OCI-LY7 (cell line): ENCODE measurements around the gene RBL2. TPM values are rescaled to one million over a fixed set of nuclear protein-coding genes. Genes with fewer than 3 reads are reported as not detected.
A peak's percentile ranks its signal among the peaks of the same experiment; 100 is the strongest.
"Not testable (repeated sequence)": the region's sequence is repeated elsewhere in the genome, so short reads cannot be mapped to it uniquely, and the experiment has no call there.

ENCODE experiments used
- BruUV-seq: library from RNA; stranded (reverse); fragments of 400-500 nt; replicated peaks from 2 replicates; lab custom pipeline; 2021; lab: Mats Ljungman, UMichigan
- CTCF ChIA-PET: fragments of 300-600 bp; sonication (Branson Sonifier 250); formaldehyde crosslinking; loops from one replicate; lab custom pipeline; 2022; ENCODE audit warnings: antibody characterized with exemption; ENCODE audit not compliant: unreplicated experiment; lab: Charles Lee
- POLR2A ChIA-PET: fragments of 300-600 bp; sonication (Branson Sonifier 250); formaldehyde crosslinking; loops from one replicate; lab custom pipeline; 2022; ENCODE audit warnings: antibody characterized with exemption; lab: Charles Lee
- DNase-seq: peaks from one replicate; pipeline ENCODE4 v3.0.0-alpha.2; 2015; ENCODE audit warnings: low spot score
- H2AFZ ChIP-seq: fragments of 200-600 bp; sonication (generic), shearing (Covaris generic); 2 replicates; pipeline ENCODE4 v1.6.1; 2014; ENCODE audit warnings: mild to moderate bottlenecking, antibody characterized with exemption, low read length, moderate library complexity
- H3K27ac ChIP-seq: fragments of 200-600 bp; sonication (generic); 2 replicates; pipeline ENCODE4 v1.5.1; 2014; ENCODE audit warnings: mixed run types, low read depth, mild to moderate bottlenecking, moderate library complexity, low read length, inconsistent platforms; ENCODE audit not compliant: poor library complexity, severe bottlenecking
- H3K36me3 ChIP-seq: fragments of 200-600 bp; sonication (generic); 2 replicates; pipeline ENCODE4 v1.6.1; 2014; ENCODE audit warnings: mild to moderate bottlenecking, antibody characterized with exemption, low read length, moderate library complexity, mixed read lengths; ENCODE audit not compliant: insufficient read depth
- H3K4me1 ChIP-seq: fragments of 200-600 bp; sonication (generic); 2 replicates; pipeline ENCODE4 v1.5.1; 2014; ENCODE audit warnings: mild to moderate bottlenecking, low read length; ENCODE audit not compliant: insufficient read depth, poor library complexity, severe bottlenecking
- H3K4me2 ChIP-seq: fragments of 200-600 bp; sonication (generic); 2 replicates; pipeline ENCODE4 v1.6.1; 2014; ENCODE audit warnings: mild to moderate bottlenecking, low read length
- H3K4me3 ChIP-seq: fragments of 200-600 bp; sonication (generic); 2 replicates; pipeline ENCODE4 v1.5.1; 2014; ENCODE audit warnings: mild to moderate bottlenecking, low read depth, low read length; ENCODE audit not compliant: poor library complexity, severe bottlenecking
- H3K79me2 ChIP-seq: fragments of 200-600 bp; sonication (generic); 2 replicates; pipeline ENCODE4 v1.6.1; 2016; ENCODE audit warnings: low read depth, mild to moderate bottlenecking, low read length, moderate library complexity, mixed read lengths; ENCODE audit not compliant: insufficient read depth
- H3K9me2 ChIP-seq: fragments of 200-600 bp; sonication (generic); 2 replicates; pipeline ENCODE4 v1.6.1; 2016; ENCODE audit warnings: mild to moderate bottlenecking, low read length, mixed read lengths; ENCODE audit not compliant: insufficient read depth
- H3K9me3 ChIP-seq: fragments of 200-600 bp; sonication (generic); 2 replicates; pipeline ENCODE4 v1.6.1; 2014; ENCODE audit warnings: mild to moderate bottlenecking, mixed run types, low read length, mixed read lengths
- H4K20me1 ChIP-seq: fragments of 200-600 bp; sonication (generic); 2 replicates; pipeline ENCODE4 v1.6.1; 2014; ENCODE audit warnings: mild to moderate bottlenecking, antibody characterized with exemption, low read length, moderate library complexity, mixed read lengths; ENCODE audit not compliant: insufficient read depth
- EZH2phosphoT487 ChIP-seq: fragments of 200-600 bp; sonication (generic); IDR thresholded peaks from 2 replicates; pipeline ENCODE4 v1.6.1; 2018; ENCODE audit warnings: low read depth, borderline replicate concordance, mild to moderate bottlenecking, mixed run types, antibody characterized with exemption, low read length, moderate library complexity, mixed read lengths
- intact Hi-C: fragments of 100-400 bp; cut with micrococcal nuclease; formaldehyde crosslinking; loops from one replicate; pipeline ENCODE4 v1.10.0; 2022; ENCODE audit not compliant: unreplicated experiment
- total RNA-seq, 2 experiments: library from RNA; depleted of rRNA in 1 of 2; stranded (reverse); fragments of >200 nt in 1 of 2; shearing (Covaris generic) in 1 of 2; gene quantifications; 2 replicates each; pipeline ENCODE4 v1.2.3, GENCODE V29; 2014 to 2022
- TF ChIP-seq, protein P1 (sequence below): fragments of 200-600 bp; sonication (generic); conservative IDR thresholded peaks from 2 replicates; pipeline ENCODE4 v1.5.1; 2014; ENCODE audit warnings: mild to moderate bottlenecking, antibody characterized with exemption, low read length, moderate library complexity, mixed read lengths

Gene RBL2
- total RNA-seq, 2 experiments from 2014 or later, result 51.1 to 69.0 TPM

DNA sequence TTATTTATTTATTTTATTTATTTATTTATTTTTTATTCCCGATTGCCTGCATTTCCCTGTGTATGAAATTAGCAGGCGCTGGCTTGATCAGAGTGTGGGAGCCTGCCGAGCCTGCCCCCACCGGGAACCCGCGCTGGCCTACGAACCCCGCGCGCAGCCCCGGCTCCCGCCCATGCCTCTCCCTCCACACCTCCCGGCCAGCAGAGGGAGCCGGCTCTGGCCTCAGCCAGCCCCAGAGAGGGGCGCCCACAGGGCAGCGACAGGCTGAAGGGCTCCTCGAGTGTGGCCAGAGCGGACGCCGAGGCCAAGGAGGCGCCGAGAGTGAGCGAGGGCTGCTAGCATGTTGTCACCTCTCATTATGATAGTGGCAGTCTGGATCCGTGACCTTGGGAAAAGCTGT is 13.0 kb upstream of the RBL2 start:
- H3K36me3 ChIP-seq, result no peaks in the 10 kb centered on the region
- no peaks in the 10 kb centered on the region for H3K79me2 ChIP-seq
- no peak for TF ChIP-seq EZH2phosphoT487
- TF ChIP-seq, protein P1, sequence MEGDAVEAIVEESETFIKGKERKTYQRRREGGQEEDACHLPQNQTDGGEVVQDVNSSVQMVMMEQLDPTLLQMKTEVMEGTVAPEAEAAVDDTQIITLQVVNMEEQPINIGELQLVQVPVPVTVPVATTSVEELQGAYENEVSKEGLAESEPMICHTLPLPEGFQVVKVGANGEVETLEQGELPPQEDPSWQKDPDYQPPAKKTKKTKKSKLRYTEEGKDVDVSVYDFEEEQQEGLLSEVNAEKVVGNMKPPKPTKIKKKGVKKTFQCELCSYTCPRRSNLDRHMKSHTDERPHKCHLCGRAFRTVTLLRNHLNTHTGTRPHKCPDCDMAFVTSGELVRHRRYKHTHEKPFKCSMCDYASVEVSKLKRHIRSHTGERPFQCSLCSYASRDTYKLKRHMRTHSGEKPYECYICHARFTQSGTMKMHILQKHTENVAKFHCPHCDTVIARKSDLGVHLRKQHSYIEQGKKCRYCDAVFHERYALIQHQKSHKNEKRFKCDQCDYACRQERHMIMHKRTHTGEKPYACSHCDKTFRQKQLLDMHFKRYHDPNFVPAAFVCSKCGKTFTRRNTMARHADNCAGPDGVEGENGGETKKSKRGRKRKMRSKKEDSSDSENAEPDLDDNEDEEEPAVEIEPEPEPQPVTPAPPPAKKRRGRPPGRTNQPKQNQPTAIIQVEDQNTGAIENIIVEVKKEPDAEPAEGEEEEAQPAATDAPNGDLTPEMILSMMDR, result peak; percentile 31; the same call in 1 of the 2 replicates
- H3K4me2 ChIP-seq, result no peak overlapping the region
- H3K9me3 ChIP-seq, result peaks cover 25% of the 10 kb centered on the region
- BruUV-seq, result no TSS peak
- intact Hi-C loops, result no loop called here
- H3K9me2 ChIP-seq, result no peaks in the 10 kb centered on the region
- no peaks in the 10 kb centered on the region for H3K4me1 ChIP-seq
- ChIA-PET POLR2A (no interaction called here), CTCF (no interaction called here)
- H3K27ac ChIP-seq, result no peak overlapping the region
- H3K4me3 ChIP-seq, result no peak overlapping the region
- H4K20me1 ChIP-seq, result no peaks in the 10 kb centered on the region
- H2AFZ ChIP-seq, result no peak overlapping the region
- DNase-seq, result no peak

DNA sequence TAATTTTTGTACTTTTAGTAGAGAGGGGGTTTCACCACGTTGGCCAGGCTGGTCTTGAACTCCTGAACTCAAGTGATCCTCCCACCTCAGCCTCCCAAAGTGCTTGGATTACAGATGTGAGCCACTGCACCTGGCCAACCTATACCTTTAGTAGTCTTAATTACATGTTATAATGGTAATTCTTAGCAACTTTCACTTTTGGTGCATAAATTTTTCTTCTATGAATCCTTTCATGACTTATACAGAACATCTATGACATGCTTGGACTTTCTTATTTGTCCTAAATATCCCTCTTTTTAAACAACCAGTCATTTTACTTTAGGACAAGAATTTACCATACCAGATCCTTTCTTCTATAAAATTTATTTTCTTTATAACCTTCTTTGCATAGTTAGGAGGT is 10.3 kb upstream of the RBL2 start:
- intact Hi-C loops, H3K4me1 ChIP-seq, CTCF ChIA-PET, H3K79me2 ChIP-seq, H2AFZ ChIP-seq, H3K9me2 ChIP-seq, POLR2A ChIA-PET, H3K27ac ChIP-seq, H3K4me2 ChIP-seq, H4K20me1 ChIP-seq, H3K36me3 ChIP-seq, BruUV-seq, H3K4me3 ChIP-seq: not testable (repeated sequence)
- DNase-seq, result peak; percentile 56
- peaks cover 25% of the 10 kb centered on the region for H3K9me3 ChIP-seq

DNA sequence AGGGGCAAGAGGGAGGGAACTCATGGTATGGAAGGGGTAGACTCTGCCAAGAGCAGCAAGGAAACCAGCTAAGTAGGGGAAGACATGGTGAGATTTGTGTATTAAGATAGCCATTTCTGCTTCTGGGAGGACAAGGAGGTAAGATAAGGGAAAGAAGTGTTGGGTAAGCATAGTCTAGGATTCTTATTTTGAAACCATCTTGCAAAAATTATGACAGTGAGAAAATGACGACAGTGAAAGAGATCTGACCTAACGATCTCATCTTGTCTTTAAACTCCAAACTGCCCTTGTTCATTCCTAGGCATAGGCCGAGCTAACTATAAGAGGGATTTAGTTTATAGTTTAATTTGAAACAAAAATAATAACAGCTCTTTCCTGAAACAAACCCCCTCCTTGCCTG is 5.6 kb upstream of the RBL2 start:
- no peak overlapping the region for H2AFZ ChIP-seq

More for the DNA sequence above, 5.6 kb upstream of the RBL2 start:
- H3K4me2 ChIP-seq, result no peak overlapping the region
- no peaks in the 10 kb centered on the region for H3K36me3 ChIP-seq
- CTCF ChIA-PET, result no interaction called here
- POLR2A ChIA-PET, result no interaction called here
- no peak overlapping the region for H3K4me3 ChIP-seq
- no peaks in the 10 kb centered on the region for H4K20me1 ChIP-seq
- H3K79me2 ChIP-seq, result no peaks in the 10 kb centered on the region
- H3K9me2 ChIP-seq, result no peaks in the 10 kb centered on the region
- H3K27ac ChIP-seq, result no peak overlapping the region
- BruUV-seq, result no TSS peak
- TF ChIP-seq, protein P1, result no peak
- TF ChIP-seq EZH2phosphoT487, result no peak
- H3K9me3 ChIP-seq, result peaks cover 15% of the 10 kb centered on the region
- intact Hi-C loops, result no loop called here
- DNase-seq, result no peak
- peaks cover under 1% of the 10 kb centered on the region for H3K4me1 ChIP-seq
